K562 (cell line): ENCODE results near the gene CRYBG1. TPM values are rescaled to one million over a fixed set of nuclear protein-coding genes. Genes with fewer than 3 reads are reported as not detected.
A peak's percentile ranks its signal among the peaks of the same experiment; 100 is the strongest.

Source experiments
- ATF1 ChIP-seq, 2 experiments: fragments of 450-650 bp in 1 of 2; IDR thresholded peaks; 2 replicates each; pipeline ENCODE4 v1.6.1; 2016; ENCODE audit warnings: missing compliant biosample characterization in 1 of 2, missing genetic modification characterization in 1 of 2
- CHD1 ChIP-seq: fragments of 200-600 bp; sonication (generic); IDR thresholded peaks from one replicate; pipeline ENCODE4 v1.6.1; 2012; ENCODE audit warnings: mild to moderate bottlenecking, moderate library complexity, low read length, inconsistent platforms
- E2F5 ChIP-seq: sonication (generic); formaldehyde crosslinking; IDR thresholded peaks from 2 replicates; pipeline ENCODE4 v1.8.0; 2022; ENCODE audit warnings: mild to moderate bottlenecking, missing genetic modification reagents
- EP300 ChIP-seq: IDR thresholded peaks from 2 replicates; pipeline ENCODE4 v1.6.1; 2012; ENCODE audit warnings: low read length, improper control_type of control experiment
- LARP7 ChIP-seq: fragments of 450-650 bp; IDR thresholded peaks from 2 replicates; pipeline ENCODE4 v1.6.1; 2016
- MEF2A ChIP-seq: IDR thresholded peaks from 2 replicates; pipeline ENCODE4 v1.6.1; 2011; ENCODE audit warnings: low read depth, mild to moderate bottlenecking, low read length, moderate library complexity; ENCODE audit not compliant: control insufficient read depth
- NR2F6 ChIP-seq: fragments of 450-650 bp; formaldehyde crosslinking; IDR thresholded peaks from 2 replicates; pipeline ENCODE4 v1.4.0; 2020; ENCODE audit warnings: mild to moderate bottlenecking
- POLR3G ChIP-seq: IDR thresholded peaks from 2 replicates; pipeline ENCODE4 v1.6.1; 2011; ENCODE audit not compliant: insufficient read length, insufficient replicate concordance; ENCODE audit errors: extremely low read depth
- SETDB1 ChIP-seq: IDR thresholded peaks from one replicate; pipeline ENCODE4 v1.6.1; 2012; ENCODE audit warnings: low read length, control low read depth, inconsistent platforms
- TCF3 ChIP-seq: sonication (generic); formaldehyde crosslinking; IDR thresholded peaks from 2 replicates; pipeline ENCODE4 v1.4.0; 2020; ENCODE audit warnings: mild to moderate bottlenecking, missing genetic modification reagents
- ZBTB1 ChIP-seq: sonication (generic); formaldehyde crosslinking; IDR thresholded peaks from 2 replicates; pipeline ENCODE4 v1.8.1; 2023; ENCODE audit warnings: missing genetic modification reagents, low read depth, mild to moderate bottlenecking, borderline replicate concordance
- ZNF224 ChIP-seq: sonication (generic); formaldehyde crosslinking; IDR thresholded peaks from 2 replicates; pipeline ENCODE4 v1.8.0; 2022; ENCODE audit warnings: mild to moderate bottlenecking, missing genetic modification reagents
- polyA plus RNA-seq, 8 experiments: library from polyadenylated mRNA; depleted of rRNA in 4 of 8; stranded (reverse) in 5 of 8; unstranded in 3 of 8; fragments of >200 nt; fragmentation: Nextera tagmentation in 2 of 8; fragmentation: Illumina TruSeq in 1 of 8; extraction: Ambion mirVana in 2 of 8; extraction: Trizol in 1 of 8; gene quantifications; 2 replicates each; pipeline versions ENCODE4 v1.2.1 to v1.2.3, GENCODE V29; 2011 to 2014; ENCODE audit warnings: inconsistent platforms in 1 of 8, missing spikeins in 1 of 8
- total RNA-seq, 7 experiments: library from RNA; depleted of rRNA in 6 of 7; stranded (reverse); fragments of >200 nt in 6 of 7; fragmentation: Illumina TruSeq in 2 of 7; extraction: Trizol in 2 of 7; gene quantifications; 2 replicates each; pipeline versions ENCODE4 v1.2.1 to v1.2.3, GENCODE V29; 2011 to 2021; ENCODE audit warnings: low replicate concordance in 1 of 7
- TF ChIP-seq, protein P1 (sequence below): fragments of 450-650 bp; formaldehyde crosslinking; IDR thresholded peaks from 2 replicates; pipeline ENCODE4 v1.4.0; 2022; ENCODE audit warnings: missing genetic modification characterization
- TF ChIP-seq, protein P2 (sequence below): fragments of 450-650 bp; formaldehyde crosslinking; IDR thresholded peaks from 2 replicates; pipeline ENCODE4 v1.4.0; 2020; ENCODE audit warnings: mild to moderate bottlenecking, moderate library complexity
- TF ChIP-seq, protein P3 (sequence below), 2 experiments: fragments of 450-650 bp in 1 of 2; IDR thresholded peaks; 2 replicates each; pipeline ENCODE4 v1.6.1; 2011 to 2017; ENCODE audit warnings: low read depth in 2 of 2, antibody characterized with exemption in 1 of 2, borderline replicate concordance in 1 of 2, low read length in 1 of 2, mild to moderate bottlenecking in 1 of 2, mixed read lengths in 1 of 2; ENCODE audit not compliant: control insufficient read depth in 1 of 2

The CRYBG1 gene
- total and polyA plus RNA-seq, 9 of the 15 experiments (the other 6 are each of a cell fraction or from before 2014, with no cell fraction given): 0.07 to 0.47 (median 0.11) TPM

DNA sequence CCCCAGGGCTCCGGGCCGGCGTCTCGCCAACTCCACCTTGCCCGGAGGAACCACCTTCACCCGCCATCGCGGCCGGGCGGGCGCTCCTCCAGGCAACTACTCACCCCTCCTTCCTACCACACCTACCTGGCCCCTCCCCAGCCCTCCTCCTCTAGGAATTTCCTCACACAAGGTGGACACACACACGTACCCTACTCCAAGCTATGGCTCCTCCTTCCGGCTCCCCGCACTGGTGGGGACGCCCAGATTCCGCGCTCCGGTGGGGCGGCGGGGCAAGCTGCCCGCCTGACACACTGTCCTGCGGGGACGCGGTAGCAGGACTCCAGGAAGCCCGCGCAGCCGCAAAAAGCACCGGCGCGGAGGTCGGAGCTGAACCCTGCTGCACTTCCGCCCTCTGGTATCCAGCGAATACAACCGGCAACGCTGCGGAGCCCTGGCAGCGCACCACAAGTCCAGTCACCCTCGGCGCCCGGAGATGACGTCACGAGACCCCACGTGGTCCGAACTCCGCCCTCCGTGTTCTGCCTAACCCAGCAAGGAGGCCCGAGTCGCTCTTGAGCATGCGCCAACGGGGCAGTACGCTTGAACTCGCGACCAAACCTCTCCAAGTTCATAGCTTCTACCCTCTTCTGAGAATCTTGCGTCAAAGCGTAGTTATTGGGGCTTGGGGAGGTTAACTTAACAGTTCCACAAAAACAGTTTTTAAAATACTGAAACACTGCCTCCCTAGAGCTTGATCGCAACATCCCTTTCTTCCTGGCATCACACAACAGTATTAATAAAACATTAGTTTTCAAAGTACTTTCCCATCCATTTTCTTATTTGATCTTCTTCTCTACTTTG lies 35.0 kb upstream of the CRYBG1 start, which contains the start of gene ATG5 (continued):
- TF ChIP-seq, protein P1, sequence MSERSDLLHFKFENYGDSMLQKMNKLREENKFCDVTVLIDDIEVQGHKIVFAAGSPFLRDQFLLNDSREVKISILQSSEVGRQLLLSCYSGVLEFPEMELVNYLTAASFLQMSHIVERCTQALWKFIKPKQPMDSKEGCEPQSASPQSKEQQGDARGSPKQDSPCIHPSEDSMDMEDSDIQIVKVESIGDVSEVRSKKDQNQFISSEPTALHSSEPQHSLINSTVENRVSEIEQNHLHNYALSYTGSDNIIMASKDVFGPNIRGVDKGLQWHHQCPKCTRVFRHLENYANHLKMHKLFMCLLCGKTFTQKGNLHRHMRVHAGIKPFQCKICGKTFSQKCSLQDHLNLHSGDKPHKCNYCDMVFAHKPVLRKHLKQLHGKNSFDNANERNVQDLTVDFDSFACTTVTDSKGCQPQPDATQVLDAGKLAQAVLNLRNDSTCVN (CRISPR knock-in tag): peak; percentile 52; the same call in 1 of the 2 replicates
- TF ChIP-seq CHD1 (peak; percentile 39), TCF3 (CRISPR knock-in tag) (peak; percentile 43), POLR3G (no peak), MEF2A (no peak), ZNF224 (CRISPR knock-in tag) (no peak), E2F5 (CRISPR knock-in tag) (0 out of 2 replicates have a peak, but pooled peaks have one; percentile 78), NR2F6 (CRISPR knock-in tag) (no peak), ATF1 (CRISPR knock-in tag; IDR thresholded peaks at IDR 0.05) (peak; percentile 95), ATF1 (tag; IDR thresholded peaks at IDR 0.05) (peak; percentile 99), SETDB1 (peak; percentile 87), EP300 (peak; percentile 21), LARP7 (0 out of 2 replicates have a peak, but pooled peaks have one; percentile 60), ZBTB1 (0 out of 2 replicates have a peak, but pooled peaks have one; percentile 62)
- TF ChIP-seq, protein P2, sequence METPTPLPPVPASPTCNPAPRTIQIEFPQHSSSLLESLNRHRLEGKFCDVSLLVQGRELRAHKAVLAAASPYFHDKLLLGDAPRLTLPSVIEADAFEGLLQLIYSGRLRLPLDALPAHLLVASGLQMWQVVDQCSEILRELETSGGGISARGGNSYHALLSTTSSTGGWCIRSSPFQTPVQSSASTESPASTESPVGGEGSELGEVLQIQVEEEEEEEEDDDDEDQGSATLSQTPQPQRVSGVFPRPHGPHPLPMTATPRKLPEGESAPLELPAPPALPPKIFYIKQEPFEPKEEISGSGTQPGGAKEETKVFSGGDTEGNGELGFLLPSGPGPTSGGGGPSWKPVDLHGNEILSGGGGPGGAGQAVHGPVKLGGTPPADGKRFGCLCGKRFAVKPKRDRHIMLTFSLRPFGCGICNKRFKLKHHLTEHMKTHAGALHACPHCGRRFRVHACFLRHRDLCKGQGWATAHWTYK (CRISPR knock-in tag): peak; percentile 49; the same call in 1 of the 2 replicates
- TF ChIP-seq, protein P3, sequence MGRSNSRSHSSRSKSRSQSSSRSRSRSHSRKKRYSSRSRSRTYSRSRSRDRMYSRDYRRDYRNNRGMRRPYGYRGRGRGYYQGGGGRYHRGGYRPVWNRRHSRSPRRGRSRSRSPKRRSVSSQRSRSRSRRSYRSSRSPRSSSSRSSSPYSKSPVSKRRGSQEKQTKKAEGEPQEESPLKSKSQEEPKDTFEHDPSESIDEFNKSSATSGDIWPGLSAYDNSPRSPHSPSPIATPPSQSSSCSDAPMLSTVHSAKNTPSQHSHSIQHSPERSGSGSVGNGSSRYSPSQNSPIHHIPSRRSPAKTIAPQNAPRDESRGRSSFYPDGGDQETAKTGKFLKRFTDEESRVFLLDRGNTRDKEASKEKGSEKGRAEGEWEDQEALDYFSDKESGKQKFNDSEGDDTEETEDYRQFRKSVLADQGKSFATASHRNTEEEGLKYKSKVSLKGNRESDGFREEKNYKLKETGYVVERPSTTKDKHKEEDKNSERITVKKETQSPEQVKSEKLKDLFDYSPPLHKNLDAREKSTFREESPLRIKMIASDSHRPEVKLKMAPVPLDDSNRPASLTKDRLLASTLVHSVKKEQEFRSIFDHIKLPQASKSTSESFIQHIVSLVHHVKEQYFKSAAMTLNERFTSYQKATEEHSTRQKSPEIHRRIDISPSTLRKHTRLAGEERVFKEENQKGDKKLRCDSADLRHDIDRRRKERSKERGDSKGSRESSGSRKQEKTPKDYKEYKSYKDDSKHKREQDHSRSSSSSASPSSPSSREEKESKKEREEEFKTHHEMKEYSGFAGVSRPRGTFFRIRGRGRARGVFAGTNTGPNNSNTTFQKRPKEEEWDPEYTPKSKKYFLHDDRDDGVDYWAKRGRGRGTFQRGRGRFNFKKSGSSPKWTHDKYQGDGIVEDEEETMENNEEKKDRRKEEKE (IDR thresholded peaks at IDR 0.05; ENCODE audit: borderline replicate concordance in 1 of 2, control insufficient read depth in 1 of 2, low read depth in 2 of 2, low read length in 1 of 2): peak in 1 of 2 experiments; percentile 76; a peak in 2 of 4 replicates
